GM08714 (cell line): ENCODE results near the gene NR0B1.

Experiments used
- H3K4me3 ChIP-seq: fragments of 200-500 bp; sonication (Bioruptor generic); 2 replicates; pipeline ENCODE4 v1.5.1; 2014; ENCODE audit warnings: mild to moderate bottlenecking, low read length, inconsistent platforms
- ZNF274 ChIP-seq: IDR thresholded peaks from 2 replicates; pipeline ENCODE4 v1.6.1; 2012; ENCODE audit warnings: mild to moderate bottlenecking, low read depth, low read length

NR0B1 gene

DNA sequence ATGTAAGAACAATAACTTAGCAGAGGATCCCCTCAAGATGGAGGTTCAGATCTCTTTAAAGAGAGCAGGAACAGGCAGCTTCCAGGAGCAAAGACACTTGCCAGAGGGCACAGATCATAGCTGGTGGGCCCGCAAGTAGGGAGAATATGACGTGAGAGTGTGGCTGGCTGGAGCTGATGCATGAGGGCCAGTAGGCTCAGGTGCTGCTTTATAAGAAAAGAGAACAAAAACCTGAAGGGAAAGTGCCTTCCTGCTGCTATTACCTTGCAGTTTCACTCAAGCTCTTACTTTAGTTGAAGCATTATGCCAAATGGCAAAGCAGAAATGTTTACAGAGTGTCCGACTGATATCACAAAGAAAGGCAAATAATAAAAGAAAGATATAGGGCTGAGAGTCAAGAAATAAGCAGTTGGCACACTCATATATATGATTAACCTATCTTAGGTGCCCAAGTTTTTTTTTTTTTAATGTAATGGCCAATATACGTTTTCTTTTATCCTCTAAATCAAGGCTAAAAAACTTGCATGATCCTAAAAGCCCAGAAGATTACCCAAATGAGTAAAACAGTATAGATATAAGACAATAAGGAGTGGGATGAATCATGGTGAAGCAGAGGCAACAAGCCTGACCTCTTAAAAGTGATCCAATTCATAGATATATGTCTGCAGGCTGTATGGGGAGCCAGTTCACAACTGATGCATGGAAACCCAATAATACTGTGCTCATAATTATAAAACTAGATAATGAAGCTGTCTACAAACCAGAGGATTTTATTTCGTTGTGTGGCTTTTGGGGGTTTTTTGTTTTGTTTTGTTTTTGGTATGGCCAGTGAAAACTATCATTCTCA lies 12.6 kb downstream of the NR0B1 start:
- H3K4me3 ChIP-seq: no peak overlapping the region
- TF ChIP-seq ZNF274: no peak

DNA sequence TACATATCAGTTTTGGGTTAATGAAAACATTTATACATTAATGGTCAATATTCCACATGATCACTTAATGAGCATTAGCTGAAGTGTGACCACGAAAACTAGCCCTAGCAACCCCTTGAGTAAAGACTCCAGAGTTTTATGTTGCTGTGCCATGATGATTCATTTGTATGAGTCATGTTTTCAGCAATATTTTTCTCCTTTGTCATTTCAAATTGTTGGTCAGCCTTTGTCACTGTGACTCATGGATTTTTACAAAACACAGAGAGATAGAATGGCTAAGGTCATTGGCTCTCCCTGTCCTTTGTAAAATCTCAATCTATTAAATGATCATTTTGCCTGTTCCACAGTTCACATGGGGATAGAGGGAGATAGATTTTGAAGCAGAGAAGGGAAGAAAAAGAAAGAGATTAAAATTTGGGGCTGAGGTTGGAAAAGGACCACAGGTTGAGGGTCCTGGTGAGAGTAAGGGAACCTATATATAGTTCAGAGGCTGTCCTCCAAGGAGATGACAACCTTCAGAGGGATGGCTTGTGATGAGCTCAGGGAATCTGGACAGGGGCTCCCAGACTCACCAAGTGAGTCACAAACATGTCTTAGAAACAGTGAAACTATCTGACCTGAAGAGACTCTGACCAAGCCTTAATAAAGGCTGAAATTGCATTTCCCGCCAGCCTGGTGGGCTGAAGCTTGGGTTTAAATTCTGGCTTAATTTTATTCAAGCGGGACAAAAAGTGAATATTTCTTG lies 25.6 kb downstream of the NR0B1 start:
- no peak for TF ChIP-seq ZNF274
- no peak overlapping the region for H3K4me3 ChIP-seq

DNA sequence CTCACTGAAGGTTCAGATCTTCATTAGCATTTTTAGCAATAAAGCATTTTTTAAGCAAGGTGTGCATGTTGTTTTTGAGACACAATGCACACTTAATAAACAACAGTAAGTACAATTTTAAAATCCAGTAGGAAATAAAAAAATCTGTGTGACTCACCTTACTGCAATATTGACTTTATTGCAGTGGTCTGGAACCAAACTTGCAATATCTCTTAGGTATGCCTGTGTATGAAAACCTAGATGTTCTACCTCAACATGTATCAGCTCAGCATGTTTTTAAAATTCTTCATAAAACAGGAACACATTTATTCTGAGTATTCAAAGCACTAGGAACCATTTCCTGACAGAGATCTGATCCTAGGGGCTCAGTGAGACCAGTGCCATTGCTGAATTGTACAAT lies 26.7 kb downstream of the NR0B1 start:
- no peak overlapping the region for H3K4me3 ChIP-seq

DNA sequence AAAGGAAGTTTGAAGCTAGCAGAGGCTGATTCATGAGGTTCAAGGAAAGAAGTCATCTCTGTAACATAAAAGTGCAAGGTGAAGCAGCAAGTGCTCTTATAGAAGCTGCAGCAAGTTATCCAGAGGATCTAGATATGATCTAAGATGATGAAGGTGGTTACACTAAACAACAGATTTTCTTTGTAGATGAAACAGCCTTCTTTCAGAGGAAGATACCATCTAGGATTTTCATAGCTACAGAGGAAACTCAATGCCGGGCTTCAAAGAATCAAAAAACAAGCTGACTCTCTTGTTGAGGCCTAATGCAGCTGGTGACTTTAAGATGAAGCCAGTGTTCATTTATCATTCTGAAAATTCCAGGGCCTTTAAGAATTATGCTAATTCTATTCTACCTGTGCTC lies 28.8 kb downstream of the NR0B1 start:
- no peak for TF ChIP-seq ZNF274
- no peak overlapping the region for H3K4me3 ChIP-seq

More for the DNA sequence above, 26.7 kb downstream of the NR0B1 start:
- no peak for TF ChIP-seq ZNF274

DNA sequence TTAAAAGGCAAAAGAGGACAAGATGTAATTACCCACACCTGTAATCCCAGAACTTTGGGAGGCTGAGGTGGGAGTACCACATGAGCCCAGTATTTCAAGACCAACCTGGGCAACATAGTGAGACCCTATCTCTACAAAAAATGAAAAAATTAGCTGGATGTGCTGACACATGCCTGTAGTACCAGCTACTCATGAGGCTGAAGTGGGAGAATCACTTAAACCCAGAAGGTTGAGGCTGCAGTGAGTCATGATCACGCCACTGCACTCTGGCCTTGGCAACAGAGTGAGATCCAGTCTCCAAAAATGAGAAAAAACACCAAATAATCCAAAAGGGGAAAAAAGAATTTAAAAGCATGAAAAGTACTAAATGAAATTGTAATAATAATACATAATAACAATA lies 30.8 kb downstream of the NR0B1 start:
- H3K4me3 ChIP-seq: no peak overlapping the region
- TF ChIP-seq ZNF274: no peak

DNA sequence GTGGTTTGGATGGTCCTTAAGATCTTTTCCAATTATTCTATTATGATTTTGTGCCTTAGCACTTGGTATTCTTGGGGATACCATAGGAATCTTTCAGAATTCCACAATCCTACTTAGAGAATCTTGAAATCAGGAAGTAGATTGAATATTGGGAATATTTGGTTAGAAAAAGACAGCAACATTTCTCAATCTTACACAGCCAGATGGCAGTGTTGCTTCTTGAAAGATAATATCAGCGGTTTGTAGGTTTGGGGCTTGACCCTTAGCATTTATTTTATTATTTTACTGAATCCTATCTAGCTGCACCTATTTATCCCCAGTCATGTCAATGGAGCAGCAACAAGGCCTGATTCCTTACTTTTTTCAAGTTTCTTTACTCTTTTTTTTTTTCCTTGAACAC lies 33.7 kb downstream of the NR0B1 start:
- no peak for TF ChIP-seq ZNF274
- H3K4me3 ChIP-seq: no peak overlapping the region

DNA sequence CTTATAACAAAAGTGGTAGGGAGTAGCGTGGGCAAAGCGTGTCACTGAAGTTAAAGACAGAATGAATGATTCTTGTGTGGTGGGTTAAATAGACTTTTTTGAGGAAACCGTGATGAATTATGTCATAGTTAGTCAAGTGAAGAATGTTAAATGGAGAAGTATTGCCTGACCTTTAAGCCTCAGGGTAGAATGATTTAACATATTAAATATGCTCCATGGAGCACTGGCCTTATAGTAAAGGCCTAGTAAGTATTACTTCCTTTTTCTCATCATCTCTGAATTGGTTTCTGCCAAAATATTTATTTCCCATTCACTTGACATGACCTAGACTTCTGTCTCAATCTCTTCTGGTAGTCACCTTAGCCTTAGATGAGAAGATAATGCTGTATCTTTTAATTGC lies 38.6 kb downstream of the NR0B1 start:
- H3K4me3 ChIP-seq: no peak overlapping the region
- TF ChIP-seq ZNF274: no peak

DNA sequence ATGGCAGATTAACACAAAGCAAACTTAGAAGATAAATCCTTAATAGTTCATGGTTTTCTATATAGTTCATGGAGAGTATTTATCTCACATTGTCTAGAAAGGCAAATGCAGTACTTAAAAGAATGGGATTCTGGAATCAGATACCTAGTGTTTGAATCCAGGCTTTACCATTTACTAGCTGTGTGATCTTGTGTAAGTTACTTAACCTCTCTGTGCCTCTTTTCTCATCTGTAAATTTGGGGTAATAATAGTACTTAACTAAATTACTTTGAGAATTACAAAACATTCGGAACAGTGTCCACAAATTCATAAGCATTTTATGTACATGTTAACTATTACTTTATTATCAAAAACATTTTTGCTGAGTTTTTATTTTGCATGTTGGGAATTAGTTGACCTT lies 46.4 kb downstream of the NR0B1 start:
- H3K4me3 ChIP-seq: no peak overlapping the region
- TF ChIP-seq ZNF274: no peak

DNA sequence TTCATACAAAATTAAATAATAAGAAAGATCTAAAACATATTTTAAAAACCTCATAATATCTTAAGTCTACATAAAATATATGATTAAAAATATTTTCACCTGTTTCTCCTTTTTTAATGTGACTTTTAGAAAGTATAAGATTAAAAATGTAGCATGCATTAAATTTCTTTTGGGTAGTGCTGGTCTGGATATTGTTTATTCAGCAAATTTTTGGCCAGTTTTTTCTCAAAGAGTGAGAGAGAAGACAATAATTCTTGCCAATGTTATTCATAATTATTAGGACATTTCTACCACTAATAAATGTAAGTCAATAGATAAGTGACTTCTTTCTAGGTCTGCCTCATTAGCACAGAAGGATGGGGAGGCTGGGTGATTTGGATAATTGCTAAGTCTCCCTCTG lies 48.2 kb downstream of the NR0B1 start:
- no peak overlapping the region for H3K4me3 ChIP-seq
- TF ChIP-seq ZNF274: no peak

DNA sequence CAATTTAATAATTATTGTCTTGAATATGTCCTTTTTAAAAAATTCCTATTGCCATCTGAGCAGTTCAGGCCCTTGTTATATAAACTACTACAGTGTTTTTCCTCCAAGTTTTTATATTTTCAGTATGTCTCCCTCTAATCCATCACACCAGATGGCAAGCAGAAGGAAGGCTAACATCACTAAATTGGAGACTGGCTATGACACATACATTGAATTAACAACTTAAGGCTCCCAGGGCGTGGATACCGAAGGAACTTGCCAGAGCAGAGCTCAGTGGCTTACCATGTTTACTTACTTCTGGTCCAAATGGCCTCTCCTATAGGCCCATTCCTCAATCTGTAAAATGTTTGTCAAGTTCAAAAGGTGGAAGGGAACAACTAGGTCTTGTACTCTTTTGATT lies 49.3 kb downstream of the NR0B1 start:
- no peak overlapping the region for H3K4me3 ChIP-seq
- TF ChIP-seq ZNF274: no peak
